ENCODE measurements around the gene KDF1. TPM values are rescaled to one million over a fixed set of nuclear protein-coding genes. Genes with fewer than 3 reads are reported as not detected.
"Not testable (repeated sequence)": the region's sequence is repeated elsewhere in the genome, so short reads cannot be mapped to it uniquely, and the experiment has no call there.

The KDF1 gene
- total RNA-seq, 1 experiment from 2014 or later = not detected

- H3K4me1 ChIP-seq (replicated peaks) = peaks cover 51% of the 10 kb centered on the region
- no peak for DNase-seq (ENCODE audit: low read depth in 1 of 2, low spot score in 2 of 2)
Observed at GRCh38 chr1:27000090-27000816, 40.0 kb upstream of the KDF1 start.

GRCh38 chr1:26999440-26999987 lies 39.2 kb upstream of the KDF1 start:
- Histone ChIP-seq H3K4me1 (replicated peaks) (peaks cover 55% of the 10 kb centered on the region), H3K27ac (peak overlapping the region; percentile 95), H3K4me3 (no peak overlapping the region), H3K27me3 (replicated peaks) (0 out of 2 replicates have a peak, but pooled peaks cover 3% of the 10 kb centered on the region), H3K9me3 (replicated peaks) (no peaks in the 10 kb centered on the region), H3K36me3 (peaks cover 12% of the 10 kb centered on the region; the same call in 1 of the 2 replicates)
- peak; percentile 98 for DNase-seq (ENCODE audit: low read depth in 1 of 2, low spot score in 2 of 2)

More at GRCh38 chr1:27000090-27000816, 40.0 kb upstream of the KDF1 start:
- H3K4me3 ChIP-seq = no peak overlapping the region
- H3K9me3 ChIP-seq (replicated peaks) = no peaks in the 10 kb centered on the region
- H3K27me3 ChIP-seq (replicated peaks) = no peaks in the 10 kb centered on the region
- H3K36me3 ChIP-seq = peaks cover 16% of the 10 kb centered on the region
- H3K27ac ChIP-seq = peak overlapping the region; percentile 95

- H3K4me3 ChIP-seq = no peak overlapping the region
- peak overlapping the region; percentile 95 for H3K27ac ChIP-seq
- DNase-seq (ENCODE audit: low read depth in 1 of 2, low spot score in 2 of 2) = peak in 1 of 2 experiments; percentile 46
- H3K9me3 ChIP-seq (replicated peaks) = no peaks in the 10 kb centered on the region; the same call in 1 of the 2 replicates
- H3K4me1 ChIP-seq (replicated peaks) = peaks cover 63% of the 10 kb centered on the region
- H3K27me3 ChIP-seq (replicated peaks) = 0 out of 2 replicates have a peak, but pooled peaks cover 6% of the 10 kb centered on the region
- peaks cover 13% of the 10 kb centered on the region; the same call in 1 of the 2 replicates for H3K36me3 ChIP-seq
Observed at GRCh38 chr1:26998429-26999300, 38.4 kb upstream of the KDF1 start.

GRCh38 chr1:26996665-26997064 lies 36.4 kb upstream of the KDF1 start:
- no peak overlapping the region for H3K4me3 ChIP-seq
- DNase-seq (ENCODE audit: low read depth in 1 of 2, low spot score in 2 of 2) = no peak
- peaks cover 11% of the 10 kb centered on the region; the same call in 1 of the 2 replicates for H3K36me3 ChIP-seq
- no peak overlapping the region for H3K27ac ChIP-seq
- H3K4me1 ChIP-seq (replicated peaks) = peaks cover 70% of the 10 kb centered on the region
- H3K9me3 ChIP-seq (replicated peaks) = no peaks in the 10 kb centered on the region; the same call in 1 of the 2 replicates
- 0 out of 2 replicates have a peak, but pooled peaks cover 6% of the 10 kb centered on the region for H3K27me3 ChIP-seq (replicated peaks)

- peaks cover 11% of the 10 kb centered on the region; the same call in 1 of the 2 replicates for H3K36me3 ChIP-seq
- no peaks in the 10 kb centered on the region; the same call in 1 of the 2 replicates for H3K9me3 ChIP-seq (replicated peaks)
- no peak overlapping the region for H3K27ac ChIP-seq
- H3K4me1 ChIP-seq (replicated peaks) = peaks cover 70% of the 10 kb centered on the region
- no peak for DNase-seq (ENCODE audit: low read depth in 1 of 2, low spot score in 2 of 2)
- H3K27me3 ChIP-seq (replicated peaks) = 0 out of 2 replicates have a peak, but pooled peaks cover 6% of the 10 kb centered on the region
- H3K4me3 ChIP-seq = no peak overlapping the region
Observed at GRCh38 chr1:26996024-26996423, 35.8 kb upstream of the KDF1 start.

GRCh38 chr1:26994787-26995517 lies 34.7 kb upstream of the KDF1 start:
- Histone ChIP-seq H3K9me3 (replicated peaks) (no peaks in the 10 kb centered on the region; the same call in 1 of the 2 replicates), H3K4me1 (replicated peaks) (peaks cover 69% of the 10 kb centered on the region), H3K36me3 (peaks cover 5% of the 10 kb centered on the region; the same call in 1 of the 2 replicates), H3K4me3 (peak overlapping the region; percentile 70), H3K27me3 (replicated peaks) (0 out of 2 replicates have a peak, but pooled peaks cover 6% of the 10 kb centered on the region), H3K27ac (no peak overlapping the region)
- DNase-seq (ENCODE audit: low read depth in 1 of 2, low spot score in 2 of 2) = no peak

GRCh38 chr1:26994020-26994786 lies 33.9 kb upstream of the KDF1 start:
- Histone ChIP-seq H3K4me1 (replicated peaks) (peaks cover 62% of the 10 kb centered on the region), H3K9me3 (replicated peaks) (no peaks in the 10 kb centered on the region; the same call in 1 of the 2 replicates), H3K27ac (no peak overlapping the region), H3K27me3 (replicated peaks) (0 out of 2 replicates have a peak, but pooled peaks cover 6% of the 10 kb centered on the region), H3K4me3 (peak overlapping the region; percentile 70), H3K36me3 (peaks cover 5% of the 10 kb centered on the region; the same call in 1 of the 2 replicates)
- DNase-seq (ENCODE audit: low read depth in 1 of 2, low spot score in 2 of 2) = no peak

- Histone ChIP-seq H3K27me3 (replicated peaks) (0 out of 2 replicates have a peak, but pooled peaks cover 6% of the 10 kb centered on the region), H3K27ac (no peak within 1 kb of the TSS), H3K4me3 (peak within 1 kb of the TSS; percentile 70), H3K36me3 (peaks cover 5% of the 10 kb centered on the region; the same call in 1 of the 2 replicates), H3K9me3 (replicated peaks) (no peaks in the 10 kb centered on the region; the same call in 1 of the 2 replicates), H3K4me1 (replicated peaks) (peaks cover 54% of the 10 kb centered on the region)
- DNase-seq (ENCODE audit: low read depth in 1 of 2, low spot score in 2 of 2) = peak; percentile 60 to 74
Observed at GRCh38 chr1:26993237-26994019, 33.2 kb upstream of the KDF1 start, which contains the start of gene TRNP1. Gene TRNP1 (plus strand): TSS chr1:26993692. CDS start chr1:26993787, 95 bp downstream.

- peak in 1 of 2 experiments; percentile 75 for DNase-seq (ENCODE audit: low read depth in 1 of 2, low spot score in 2 of 2)
- H3K36me3 ChIP-seq = peaks cover 5% of the 10 kb centered on the region; the same call in 1 of the 2 replicates
- H3K27ac ChIP-seq = peak overlapping the region; percentile 55
- H3K4me3 ChIP-seq = no peak overlapping the region
- H3K27me3 ChIP-seq (replicated peaks) = 0 out of 2 replicates have a peak, but pooled peaks cover 6% of the 10 kb centered on the region
- no peaks in the 10 kb centered on the region; the same call in 1 of the 2 replicates for H3K9me3 ChIP-seq (replicated peaks)
- peaks cover 43% of the 10 kb centered on the region for H3K4me1 ChIP-seq (replicated peaks)
Observed at GRCh38 chr1:26991310-26992116, 31.2 kb upstream of the KDF1 start.

GRCh38 chr1:26989403-26990109 lies 29.3 kb upstream of the KDF1 start:
- H3K27ac ChIP-seq; DNase-seq (ENCODE audit: low read depth in 1 of 2, low spot score in 2 of 2); H3K4me3 ChIP-seq; H3K27me3 ChIP-seq (replicated peaks); H3K9me3 ChIP-seq (replicated peaks); H3K36me3 ChIP-seq: not testable (repeated sequence)
- peaks cover 39% of the 10 kb centered on the region for H3K4me1 ChIP-seq (replicated peaks)

All from SJSA1 (cell line).